NB4 (cell line): Measurements from ENCODE around the gene BOC.

ENCODE experiments used
- POLR2A ChIP-seq: IDR thresholded peaks from 2 replicates; pipeline ENCODE4 v1.6.1; 2011; ENCODE audit warnings: mild to moderate bottlenecking; ENCODE audit not compliant: insufficient read length; ENCODE audit errors: extremely low read depth
- TF ChIP-seq, protein P1 (sequence below): IDR thresholded peaks from one replicate; pipeline ENCODE4 v1.5.1; 2012; ENCODE audit warnings: low read depth, low read length

DNA sequence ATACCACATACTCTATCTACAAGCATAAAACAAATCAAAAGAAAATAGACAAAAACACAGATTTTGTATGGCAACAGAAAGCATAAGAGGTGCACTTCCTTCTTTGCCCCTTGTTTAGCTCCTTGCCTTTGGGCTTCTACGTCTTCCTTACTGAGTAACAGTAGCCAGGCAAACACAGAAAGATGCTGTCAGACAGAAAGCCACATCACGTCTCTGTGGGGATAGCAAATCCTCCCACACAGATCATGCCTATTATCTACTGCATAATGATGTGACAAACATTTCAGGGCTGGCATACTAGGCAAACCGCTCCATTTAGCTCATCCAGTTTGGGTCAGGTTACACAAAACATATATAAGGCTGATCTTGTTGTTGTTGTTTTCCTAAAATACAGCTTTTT lies 92.7 kb downstream of the BOC start:
- no peak for TF ChIP-seq POLR2A
- TF ChIP-seq, protein P1, sequence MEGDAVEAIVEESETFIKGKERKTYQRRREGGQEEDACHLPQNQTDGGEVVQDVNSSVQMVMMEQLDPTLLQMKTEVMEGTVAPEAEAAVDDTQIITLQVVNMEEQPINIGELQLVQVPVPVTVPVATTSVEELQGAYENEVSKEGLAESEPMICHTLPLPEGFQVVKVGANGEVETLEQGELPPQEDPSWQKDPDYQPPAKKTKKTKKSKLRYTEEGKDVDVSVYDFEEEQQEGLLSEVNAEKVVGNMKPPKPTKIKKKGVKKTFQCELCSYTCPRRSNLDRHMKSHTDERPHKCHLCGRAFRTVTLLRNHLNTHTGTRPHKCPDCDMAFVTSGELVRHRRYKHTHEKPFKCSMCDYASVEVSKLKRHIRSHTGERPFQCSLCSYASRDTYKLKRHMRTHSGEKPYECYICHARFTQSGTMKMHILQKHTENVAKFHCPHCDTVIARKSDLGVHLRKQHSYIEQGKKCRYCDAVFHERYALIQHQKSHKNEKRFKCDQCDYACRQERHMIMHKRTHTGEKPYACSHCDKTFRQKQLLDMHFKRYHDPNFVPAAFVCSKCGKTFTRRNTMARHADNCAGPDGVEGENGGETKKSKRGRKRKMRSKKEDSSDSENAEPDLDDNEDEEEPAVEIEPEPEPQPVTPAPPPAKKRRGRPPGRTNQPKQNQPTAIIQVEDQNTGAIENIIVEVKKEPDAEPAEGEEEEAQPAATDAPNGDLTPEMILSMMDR = no peak
